GM19023 (cell line): ENCODE results near the gene CRYBG2.
"Not testable (repeated sequence)": the region's sequence is repeated elsewhere in the genome, so short reads cannot be mapped to it uniquely, and the experiment has no call there.

Experiments used
- ATAC-seq: cut with Tn5 transposase; IDR thresholded peaks from one replicate; pipeline ENCODE4 v1.9.1; 2021; ENCODE audit warnings: mild to moderate bottlenecking, moderate library complexity; ENCODE audit not compliant: unreplicated experiment

CRYBG2 gene

GRCh38 chr1:26296340-26297056 lies 57.4 kb downstream of the CRYBG2 start:
- no peak for ATAC-seq

GRCh38 chr1:26295194-26296138 lies 58.5 kb downstream of the CRYBG2 start:
- no peak for ATAC-seq

GRCh38 chr1:26293911-26294463 lies 59.9 kb downstream of the CRYBG2 start:
- ATAC-seq = no peak

- not testable (repeated sequence) for ATAC-seq
Observed at GRCh38 chr1:26292735-26293134, 61.2 kb downstream of the CRYBG2 start.

- ATAC-seq = no peak
Observed at GRCh38 chr1:26291939-26292338, 62.0 kb downstream of the CRYBG2 start.

- no peak for ATAC-seq
Observed at GRCh38 chr1:26291433-26291832, 62.5 kb downstream of the CRYBG2 start.

- no peak for ATAC-seq
Observed at GRCh38 chr1:26290882-26291261, 63.1 kb downstream of the CRYBG2 start.

GRCh38 chr1:26290122-26290881 lies 63.6 kb downstream of the CRYBG2 start:
- no peak for ATAC-seq

GRCh38 chr1:26289158-26290059 lies 64.5 kb downstream of the CRYBG2 start:
- ATAC-seq = no peak

- no peak for ATAC-seq
Observed at GRCh38 chr1:26288311-26288941, 65.5 kb downstream of the CRYBG2 start.

- no peak for ATAC-seq
Observed at GRCh38 chr1:26287811-26288210, 66.1 kb downstream of the CRYBG2 start.

GRCh38 chr1:26287033-26287711 lies 66.8 kb downstream of the CRYBG2 start:
- ATAC-seq = no peak

GRCh38 chr1:26286064-26286416 lies 67.9 kb downstream of the CRYBG2 start:
- no peak for ATAC-seq

- no peak for ATAC-seq
Observed at GRCh38 chr1:26285366-26286063, 68.4 kb downstream of the CRYBG2 start.

- no peak for ATAC-seq
Observed at GRCh38 chr1:26284597-26285347, 69.2 kb downstream of the CRYBG2 start.

GRCh38 chr1:26283871-26284596 lies 69.9 kb downstream of the CRYBG2 start:
- no peak for ATAC-seq

GRCh38 chr1:26283279-26283853 lies 70.6 kb downstream of the CRYBG2 start:
- ATAC-seq = no peak
